Measurements from ENCODE around the gene PRR15.

- TF ChIP-seq POLR2A (IDR thresholded peaks at IDR 0.05; ENCODE audit: control extremely low read depth in 1 of 2, low read depth in 2 of 2, low read length in 2 of 2) (no peak), SP2 (IDR thresholded peaks at IDR 0.05; ENCODE audit: low read length) (no peak), GABPA (IDR thresholded peaks at IDR 0.05; ENCODE audit: borderline replicate concordance, insufficient read depth, low read length) (no peak), CEBPB (IDR thresholded peaks at IDR 0.05; ENCODE audit: low read depth, low read length) (no peak), NRF1 (IDR thresholded peaks at IDR 0.05; ENCODE audit: low read depth, low read length) (no peak), NANOG (IDR thresholded peaks at IDR 0.05; ENCODE audit: insufficient read depth, low read depth, low read length, poor library complexity, severe bottlenecking) (no peak), RXRA (IDR thresholded peaks at IDR 0.05; ENCODE audit: insufficient read depth, low read depth, low read length) (no peak), CREB1 (IDR thresholded peaks at IDR 0.05) (no peak), POLR2AphosphoS5 (IDR thresholded peaks at IDR 0.05; ENCODE audit: low read depth, low read length) (no peak), BRCA1 (IDR thresholded peaks at IDR 0.05; ENCODE audit: low read depth, low read length) (no peak)
- TF ChIP-seq, protein P1, sequence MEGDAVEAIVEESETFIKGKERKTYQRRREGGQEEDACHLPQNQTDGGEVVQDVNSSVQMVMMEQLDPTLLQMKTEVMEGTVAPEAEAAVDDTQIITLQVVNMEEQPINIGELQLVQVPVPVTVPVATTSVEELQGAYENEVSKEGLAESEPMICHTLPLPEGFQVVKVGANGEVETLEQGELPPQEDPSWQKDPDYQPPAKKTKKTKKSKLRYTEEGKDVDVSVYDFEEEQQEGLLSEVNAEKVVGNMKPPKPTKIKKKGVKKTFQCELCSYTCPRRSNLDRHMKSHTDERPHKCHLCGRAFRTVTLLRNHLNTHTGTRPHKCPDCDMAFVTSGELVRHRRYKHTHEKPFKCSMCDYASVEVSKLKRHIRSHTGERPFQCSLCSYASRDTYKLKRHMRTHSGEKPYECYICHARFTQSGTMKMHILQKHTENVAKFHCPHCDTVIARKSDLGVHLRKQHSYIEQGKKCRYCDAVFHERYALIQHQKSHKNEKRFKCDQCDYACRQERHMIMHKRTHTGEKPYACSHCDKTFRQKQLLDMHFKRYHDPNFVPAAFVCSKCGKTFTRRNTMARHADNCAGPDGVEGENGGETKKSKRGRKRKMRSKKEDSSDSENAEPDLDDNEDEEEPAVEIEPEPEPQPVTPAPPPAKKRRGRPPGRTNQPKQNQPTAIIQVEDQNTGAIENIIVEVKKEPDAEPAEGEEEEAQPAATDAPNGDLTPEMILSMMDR (IDR thresholded peaks at IDR 0.05; ENCODE audit: control extremely low read depth in 1 of 3, insufficient read depth in 1 of 3, low read depth in 1 of 3, low read length in 3 of 3): peak in 2 of 3 experiments; percentile 19 to 23; a peak in 2 of 4 replicates
- TF ChIP-seq, protein P2, sequence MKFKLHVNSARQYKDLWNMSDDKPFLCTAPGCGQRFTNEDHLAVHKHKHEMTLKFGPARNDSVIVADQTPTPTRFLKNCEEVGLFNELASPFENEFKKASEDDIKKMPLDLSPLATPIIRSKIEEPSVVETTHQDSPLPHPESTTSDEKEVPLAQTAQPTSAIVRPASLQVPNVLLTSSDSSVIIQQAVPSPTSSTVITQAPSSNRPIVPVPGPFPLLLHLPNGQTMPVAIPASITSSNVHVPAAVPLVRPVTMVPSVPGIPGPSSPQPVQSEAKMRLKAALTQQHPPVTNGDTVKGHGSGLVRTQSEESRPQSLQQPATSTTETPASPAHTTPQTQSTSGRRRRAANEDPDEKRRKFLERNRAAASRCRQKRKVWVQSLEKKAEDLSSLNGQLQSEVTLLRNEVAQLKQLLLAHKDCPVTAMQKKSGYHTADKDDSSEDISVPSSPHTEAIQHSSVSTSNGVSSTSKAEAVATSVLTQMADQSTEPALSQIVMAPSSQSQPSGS (IDR thresholded peaks at IDR 0.05; ENCODE audit: low read length): no peak
Observed at GRCh38 chr7:29538389-29538788, 25.2 kb upstream of the PRR15 start.

Measured in H1 (cell line).